Peyer's patch (tissue), 4 donors: ENCODE results near the gene FZR1. TPM values are rescaled to one million over a fixed set of nuclear protein-coding genes. Genes with fewer than 3 reads are reported as not detected.

Experiments used
- DNase-seq, 3 donors: peaks; one replicate each; pipeline ENCODE4 v3.0.0-alpha.2; 2017 to 2019
- H3K27ac ChIP-seq, 4 donors: fragments of 200-600 bp; sonication (generic); one replicate each; pipeline ENCODE4 v1.5.1; 2016 to 2019
- H3K27me3 ChIP-seq, 2 donors: fragments of 200-600 bp; sonication (generic); one replicate each; pipeline ENCODE4 v1.5.1; 2019
- H3K36me3 ChIP-seq, 3 donors: fragments of 200-600 bp; sonication (generic); one replicate each; pipeline ENCODE4 v1.5.1; 2016 to 2019
- H3K4me1 ChIP-seq, 4 donors: fragments of 200-600 bp; sonication (generic); one replicate each; pipeline ENCODE4 v1.5.1; 2016 to 2019
- H3K4me3 ChIP-seq, 4 donors: fragments of 200-600 bp; sonication (generic); 1 replicate in 3 of 4; 2 replicates in 1 of 4; pipeline ENCODE4 v1.5.1; 2016 to 2019; ENCODE audit warnings: mild to moderate bottlenecking in 1 of 4
- H3K9me3 ChIP-seq, 4 donors: fragments of 200-600 bp; sonication (generic); one replicate each; pipeline ENCODE4 v1.5.1; 2016 to 2019; ENCODE audit warnings: mild to moderate bottlenecking in 1 of 4
- CTCF ChIP-seq, 6 experiments: fragments of 450-650 bp in 4 of 6; fragments of 200-600 bp in 2 of 6; sonication (generic) in 1 of 6; IDR thresholded peaks; one replicate each; pipeline ENCODE4 v1.5.1; 2017 to 2019; ENCODE audit warnings: antibody characterized with exemption in 6 of 6, mild to moderate bottlenecking in 3 of 6, moderate library complexity in 1 of 6
- POLR2A ChIP-seq, 2 donors: fragments of 450-650 bp; IDR thresholded peaks; one replicate each; pipeline ENCODE4 v1.5.1; 2017; ENCODE audit warnings: antibody characterized with exemption in 2 of 2, mild to moderate bottlenecking in 2 of 2, moderate library complexity in 2 of 2
- total RNA-seq, 4 donors: library from RNA; depleted of rRNA; stranded (reverse); fragments of >200 nt; gene quantifications; one replicate each; pipeline ENCODE4 v1.1.0, GENCODE V29; 2016

The FZR1 gene
- total RNA-seq, 4 donors from 2014 or later = 24.8 to 75.1 (median 38.7) TPM

GRCh38 chr19:3497757-3498520 is 8.2 kb upstream of the FZR1 start:
- no peak overlapping the region for H3K27ac ChIP-seq
- TF ChIP-seq POLR2A (IDR thresholded peaks at IDR 0.05) = no peak
- TF ChIP-seq CTCF (IDR thresholded peaks at IDR 0.05) = no peak
- peaks cover 0 to 24% (median 0%) of the 10 kb centered on the region in 3 donors for H3K36me3 ChIP-seq

GRCh38 chr19:3499738-3500428 is 6.2 kb upstream of the FZR1 start:
- no peaks in the 10 kb centered on the region for H3K9me3 ChIP-seq
- no peaks in the 10 kb centered on the region for H3K27me3 ChIP-seq
- H3K27ac ChIP-seq = peak overlapping the region; percentile 84 to 91 (median 87)
- TF ChIP-seq POLR2A (IDR thresholded peaks at IDR 0.05) = no peak
- no peak for TF ChIP-seq CTCF (IDR thresholded peaks at IDR 0.05)
- peak overlapping the region; percentile 76 to 99 (median 92) for H3K4me3 ChIP-seq
- peaks cover 0 to 18% (median 0%) of the 10 kb centered on the region in 3 donors for H3K36me3 ChIP-seq
- no peak for DNase-seq
- peaks cover 0 to 13% (median 4%) of the 10 kb centered on the region in 4 donors for H3K4me1 ChIP-seq

More at GRCh38 chr19:3497757-3498520, 8.2 kb upstream of the FZR1 start:
- H3K27me3 ChIP-seq = no peaks in the 10 kb centered on the region
- no peaks in the 10 kb centered on the region for H3K9me3 ChIP-seq
- H3K4me3 ChIP-seq = no peak overlapping the region
- peaks cover 0 to 13% (median 4%) of the 10 kb centered on the region in 4 donors for H3K4me1 ChIP-seq
- DNase-seq = no peak

GRCh38 chr19:3500429-3501101 is 5.5 kb upstream of the FZR1 start, which contains the start of gene DOHH:
Gene DOHH, minus strand, starts transcription at chr19:3500674. Its CDS starts 3,860 bp downstream, at chr19:3496814.
- TF ChIP-seq POLR2A (IDR thresholded peaks at IDR 0.05) (no peak), CTCF (IDR thresholded peaks at IDR 0.05) (peak in 1 of 6 experiments; percentile 11)
- H3K9me3 ChIP-seq = no peaks in the 10 kb centered on the region
- DNase-seq = peak; percentile 94 to 98 (median 96)
- peaks cover 0 to 19% (median 6%) of the 10 kb centered on the region in 4 donors for H3K4me1 ChIP-seq
- no peaks in the 10 kb centered on the region for H3K27me3 ChIP-seq
- peak within 1 kb of the TSS; percentile 76 to 99 (median 92) for H3K4me3 ChIP-seq
- peaks cover 0 to 11% (median 0%) of the 10 kb centered on the region in 3 donors for H3K36me3 ChIP-seq
- peak within 1 kb of the TSS; percentile 84 to 91 (median 87) for H3K27ac ChIP-seq

- no peak overlapping the region for H3K27ac ChIP-seq
- H3K4me3 ChIP-seq = no peak overlapping the region
- TF ChIP-seq POLR2A (IDR thresholded peaks at IDR 0.05) = no peak
- no peak for TF ChIP-seq CTCF (IDR thresholded peaks at IDR 0.05)
- no peaks in the 10 kb centered on the region for H3K9me3 ChIP-seq
- no peak for DNase-seq
- peaks cover 0 to 19% (median 6%) of the 10 kb centered on the region in 4 donors for H3K4me1 ChIP-seq
- no peaks in the 10 kb centered on the region for H3K27me3 ChIP-seq
- no peaks in the 10 kb centered on the region for H3K36me3 ChIP-seq
These were observed 4.3 kb upstream of the FZR1 start for GRCh38 chr19:3501780-3502179.

- H3K4me1 ChIP-seq = peaks cover 0 to 31% (median 13%) of the 10 kb centered on the region in 4 donors
- H3K9me3 ChIP-seq = no peaks in the 10 kb centered on the region
- no peak for TF ChIP-seq POLR2A (IDR thresholded peaks at IDR 0.05)
- no peak for TF ChIP-seq CTCF (IDR thresholded peaks at IDR 0.05)
- no peak overlapping the region for H3K4me3 ChIP-seq
- no peak for DNase-seq
- H3K36me3 ChIP-seq = no peaks in the 10 kb centered on the region
- no peak overlapping the region for H3K27ac ChIP-seq
- H3K27me3 ChIP-seq = no peaks in the 10 kb centered on the region
These were observed 3.0 kb upstream of the FZR1 start for GRCh38 chr19:3503036-3503572.
